Activated naive CD4-positive, alpha-beta T cell treated with anti-CD3 and anti-CD28 coated beads, Interleukin-2, amount 10 ng/mL, durations not matched to agents 7 days and 5 days (primary cell): ENCODE data around the gene RLN3.
"Not testable (repeated sequence)": the region's sequence is repeated elsewhere in the genome, so short reads cannot be mapped to it uniquely, and the experiment has no call there.

Source experiments
- CTCF ChIA-PET: fragments of 350-600 bp; sonication (Branson Sonifier 250); formaldehyde crosslinking; loops from one replicate; lab custom pipeline; 2021; ENCODE audit warnings: antibody characterized with exemption; lab: Charles Lee
- DNase-seq: peaks from one replicate; pipeline ENCODE4 v3.0.0-alpha.2; 2020
- H3K27ac Mint-ChIP-seq: one replicate; pipeline ENCODE4 v1.8.0; 2021; ENCODE audit warnings: mild to moderate bottlenecking, moderate library complexity, mixed read lengths
- H3K27me3 Mint-ChIP-seq: one replicate; pipeline ENCODE4 v1.8.0; 2021; ENCODE audit warnings: mild to moderate bottlenecking, mixed read lengths
- H3K36me3 Mint-ChIP-seq: one replicate; pipeline ENCODE4 v1.8.0; 2021; ENCODE audit warnings: mixed read lengths
- H3K4me1 Mint-ChIP-seq: one replicate; pipeline ENCODE4 v1.8.0; 2021; ENCODE audit warnings: mixed read lengths
- H3K4me3 Mint-ChIP-seq: one replicate; pipeline ENCODE4 v1.8.0; 2021; ENCODE audit warnings: mild to moderate bottlenecking, moderate library complexity, mixed read lengths
- H3K9me3 Mint-ChIP-seq: one replicate; pipeline ENCODE4 v1.8.0; 2021; ENCODE audit warnings: mixed read lengths

The RLN3 gene

DNA sequence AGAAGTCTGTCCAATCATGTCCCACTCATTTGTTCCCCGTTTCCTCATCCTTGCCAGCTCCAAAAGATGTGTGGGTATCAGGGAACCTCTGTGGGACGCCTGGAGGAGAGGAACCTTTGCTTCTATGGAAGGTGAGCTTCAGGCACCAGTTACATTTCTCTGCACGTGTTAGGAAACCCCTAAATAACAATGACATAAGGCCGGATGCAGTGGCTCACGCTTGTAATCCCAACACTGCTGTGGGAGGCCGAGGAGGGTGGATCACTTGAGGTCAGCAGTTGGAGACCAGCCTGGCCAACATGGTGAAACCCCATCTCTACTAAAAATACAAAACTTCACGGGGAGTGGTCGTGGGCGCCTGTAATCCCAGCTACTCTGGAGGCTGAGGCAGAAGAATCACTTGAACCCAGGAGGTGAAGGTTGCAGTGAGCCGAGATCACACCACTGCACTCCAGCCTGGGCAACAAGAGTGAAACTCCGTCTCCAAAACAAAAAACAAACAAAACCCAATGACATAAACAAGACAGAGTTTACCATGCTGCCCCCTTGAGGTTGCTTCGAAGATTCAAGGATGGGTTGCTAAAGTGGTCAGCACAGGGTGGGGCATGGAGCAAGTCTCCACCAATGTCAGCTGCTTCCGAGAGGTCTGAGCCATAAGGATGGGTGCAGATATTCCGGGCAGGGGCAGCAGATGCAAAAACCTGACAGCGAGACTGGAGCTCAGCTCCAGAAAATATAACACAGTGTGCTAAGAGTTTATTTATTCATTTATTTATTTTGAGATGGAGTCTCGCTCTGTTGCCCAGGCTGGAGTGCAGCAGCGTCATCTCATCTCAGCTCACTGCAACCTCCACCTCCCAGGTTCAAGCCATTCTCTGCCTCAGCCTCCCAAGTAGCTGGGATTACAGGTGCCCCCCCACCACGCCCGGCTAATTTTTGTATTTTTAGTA lies 15.0 kb downstream of the RLN3 start:
- DNase-seq = peak; percentile 63
- not testable (repeated sequence) for H3K9me3 Mint-ChIP-seq, H3K4me3 Mint-ChIP-seq, H3K27me3 Mint-ChIP-seq
- Mint-ChIP-seq H3K36me3 (peaks cover 50% of the 10 kb centered on the region), H3K4me1 (peaks cover 10% of the 10 kb centered on the region), H3K27ac (peak overlapping the region; percentile 77)
- CTCF ChIA-PET = interaction anchor here (0.6 to 2.4 kb wide), 11 partner anchors 8 to 164 kb away, joined by 3 to 11 read pairs (median 3); partner anchors contain the start of genes ASF1B and IL27RA

DNA sequence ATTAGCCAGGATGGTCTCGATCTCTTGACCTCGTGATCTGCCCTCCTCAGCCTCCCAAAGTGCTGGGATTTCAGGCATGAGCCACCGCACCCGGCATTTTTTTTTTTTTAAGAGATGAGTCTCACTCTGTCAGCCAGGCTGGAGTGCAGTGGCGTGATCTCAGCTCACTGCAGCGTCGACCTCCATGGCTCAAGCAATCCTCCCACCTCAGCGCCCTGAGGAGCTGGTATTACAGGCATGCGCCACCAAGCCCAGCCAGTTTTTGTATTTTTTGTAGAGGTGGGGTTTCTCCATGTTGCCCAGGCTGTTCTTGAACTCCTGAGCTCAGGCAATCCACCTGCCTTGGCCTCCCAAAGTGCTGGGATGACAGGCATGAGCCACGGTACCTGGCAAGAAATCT lies 19.9 kb downstream of the RLN3 start:
- not testable (repeated sequence) for H3K9me3 Mint-ChIP-seq, H3K4me3 Mint-ChIP-seq, H3K27ac Mint-ChIP-seq, H3K4me1 Mint-ChIP-seq, DNase-seq, H3K27me3 Mint-ChIP-seq
- peaks cover 58% of the 10 kb centered on the region for H3K36me3 Mint-ChIP-seq
- CTCF ChIA-PET = interaction anchor here (0.7 to 5.9 kb wide), 14 partner anchors 11 to 170 kb away, joined by 3 to 56 read pairs (median 4); no protein-coding TSS in a partner anchor

DNA sequence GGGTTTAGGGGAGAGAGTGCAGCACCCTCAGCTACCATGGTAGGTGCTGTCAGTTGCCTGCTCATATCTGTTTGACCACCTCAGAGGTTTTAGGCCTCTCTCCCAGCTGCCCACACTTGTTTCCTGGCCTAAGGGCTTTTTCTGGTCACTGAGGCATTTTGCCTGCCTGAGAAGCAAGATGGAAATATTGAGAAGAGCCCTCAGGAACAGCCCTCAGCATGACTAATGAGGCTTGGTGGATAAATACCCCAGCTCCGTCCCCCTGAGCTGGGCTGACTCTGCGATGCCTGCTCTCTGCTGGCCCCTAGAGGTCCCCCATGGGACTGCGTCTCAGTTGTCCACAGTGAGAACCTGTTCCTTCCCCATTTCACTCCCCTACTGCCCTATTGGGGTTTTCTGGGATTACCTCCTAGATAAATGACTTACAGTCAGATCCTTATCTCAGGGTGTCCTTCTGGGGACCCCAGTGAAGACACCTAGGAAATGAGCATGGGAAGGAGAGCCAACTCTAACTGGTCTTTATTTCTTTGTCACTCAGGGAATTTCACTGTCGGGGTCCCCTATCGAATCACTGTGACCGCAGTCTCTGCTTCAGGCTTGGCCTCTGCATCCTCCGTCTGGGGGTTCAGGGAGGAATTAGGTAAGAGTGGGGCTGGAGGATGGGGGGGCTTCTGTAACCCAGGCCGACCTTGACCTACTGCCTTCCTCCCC lies 20.6 kb downstream of the RLN3 start:
- peak; percentile 80 for DNase-seq
- Mint-ChIP-seq H3K27me3 (no peaks in the 10 kb centered on the region), H3K4me3 (no peak overlapping the region), H3K9me3 (no peaks in the 10 kb centered on the region), H3K4me1 (no peaks in the 10 kb centered on the region), H3K27ac (peak overlapping the region; percentile 49), H3K36me3 (peaks cover 58% of the 10 kb centered on the region)
- CTCF ChIA-PET = interaction anchor here (0.7 to 5.9 kb wide), 15 partner anchors 11 to 171 kb away, joined by 3 to 56 read pairs (median 3); partner anchors contain the start of gene PODNL1

DNA sequence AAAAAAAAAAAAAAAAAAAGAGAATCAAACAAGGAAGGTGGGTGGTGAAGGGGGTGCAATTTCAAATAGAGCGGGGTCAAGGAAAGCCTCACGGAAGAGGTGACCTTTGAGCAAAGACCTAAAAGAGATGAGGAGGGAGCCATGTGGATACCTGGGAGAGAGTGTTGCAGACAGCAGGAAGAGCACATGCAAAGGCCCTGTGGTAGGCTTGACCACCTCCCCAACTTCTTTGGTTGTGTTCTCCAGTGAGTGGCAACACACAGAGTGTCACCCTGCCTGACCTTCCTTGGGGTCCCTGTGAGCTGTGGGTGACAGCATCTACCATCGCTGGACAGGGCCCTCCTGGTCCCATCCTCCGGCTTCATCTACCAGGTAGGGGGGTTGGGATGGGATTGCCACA lies 22.6 kb downstream of the RLN3 start:
- no peaks in the 10 kb centered on the region for H3K4me1 Mint-ChIP-seq
- peaks cover 60% of the 10 kb centered on the region for H3K36me3 Mint-ChIP-seq
- H3K9me3 Mint-ChIP-seq = no peaks in the 10 kb centered on the region
- peaks cover 9% of the 10 kb centered on the region for H3K27me3 Mint-ChIP-seq
- H3K4me3 Mint-ChIP-seq = no peak overlapping the region
- no peak for DNase-seq
- CTCF ChIA-PET = interaction anchor here (1.0 to 5.9 kb wide), 2 partner anchors 8 to 9 kb away, joined by 3 to 56 read pairs; no protein-coding TSS in a partner anchor
- no peak overlapping the region for H3K27ac Mint-ChIP-seq

DNA sequence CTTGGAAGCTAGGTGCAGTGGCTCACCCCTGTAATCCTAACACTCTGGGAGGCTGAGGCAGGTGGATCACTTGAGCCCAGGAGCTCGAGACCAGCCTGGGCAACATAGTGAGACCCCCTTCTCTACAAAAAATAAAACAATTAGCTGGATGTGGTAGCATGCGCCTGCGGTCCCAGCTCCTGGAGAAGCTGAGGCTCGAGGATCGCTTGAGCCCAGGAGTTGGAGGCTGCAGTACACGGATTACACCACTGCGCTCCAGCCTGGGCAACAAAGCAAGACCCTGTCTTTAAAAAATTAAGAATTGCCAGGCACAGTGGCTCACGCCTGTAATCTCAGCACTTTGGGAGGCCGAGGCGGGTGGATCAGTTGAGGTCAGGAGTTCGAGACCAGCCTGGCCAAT lies 23.0 kb downstream of the RLN3 start:
- CTCF ChIA-PET = interaction anchor here (1.0 to 5.9 kb wide), 2 partner anchors 8 to 9 kb away, joined by 3 to 56 read pairs; no protein-coding TSS in a partner anchor
- not testable (repeated sequence) for H3K9me3 Mint-ChIP-seq, H3K4me1 Mint-ChIP-seq, H3K4me3 Mint-ChIP-seq, DNase-seq
- Mint-ChIP-seq H3K36me3 (peaks cover 58% of the 10 kb centered on the region), H3K27me3 (peaks cover 13% of the 10 kb centered on the region), H3K27ac (peak overlapping the region; percentile 28)

DNA sequence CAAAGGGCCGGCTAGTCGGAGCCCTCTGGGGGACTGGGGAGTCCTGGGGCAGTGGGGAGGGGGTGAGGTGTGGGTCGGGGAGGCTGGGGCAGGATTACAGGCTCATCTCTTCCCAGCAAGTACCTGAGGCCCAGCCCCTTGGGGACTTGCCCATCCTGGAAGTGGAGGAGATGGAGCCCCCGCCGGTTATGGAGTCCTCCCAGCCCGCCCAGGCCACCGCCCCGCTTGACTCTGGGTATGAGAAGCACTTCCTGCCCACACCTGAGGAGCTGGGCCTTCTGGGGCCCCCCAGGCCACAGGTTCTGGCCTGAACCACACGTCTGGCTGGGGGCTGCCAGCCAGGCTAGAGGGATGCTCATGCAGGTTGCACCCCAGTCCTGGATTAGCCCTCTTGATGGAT lies 24.0 kb downstream of the RLN3 start:
- no peak overlapping the region for H3K4me3 Mint-ChIP-seq
- peaks cover 23% of the 10 kb centered on the region for H3K27me3 Mint-ChIP-seq
- CTCF ChIA-PET = interaction anchor here (1.4 to 3.3 kb wide), 2 partner anchors 21 to 171 kb away, joined by 4 to 14 read pairs; no protein-coding TSS in a partner anchor
- no peak overlapping the region for H3K27ac Mint-ChIP-seq
- H3K36me3 Mint-ChIP-seq = peaks cover 49% of the 10 kb centered on the region
- no peaks in the 10 kb centered on the region for H3K9me3 Mint-ChIP-seq
- H3K4me1 Mint-ChIP-seq = peaks cover 3% of the 10 kb centered on the region
- no peak for DNase-seq

DNA sequence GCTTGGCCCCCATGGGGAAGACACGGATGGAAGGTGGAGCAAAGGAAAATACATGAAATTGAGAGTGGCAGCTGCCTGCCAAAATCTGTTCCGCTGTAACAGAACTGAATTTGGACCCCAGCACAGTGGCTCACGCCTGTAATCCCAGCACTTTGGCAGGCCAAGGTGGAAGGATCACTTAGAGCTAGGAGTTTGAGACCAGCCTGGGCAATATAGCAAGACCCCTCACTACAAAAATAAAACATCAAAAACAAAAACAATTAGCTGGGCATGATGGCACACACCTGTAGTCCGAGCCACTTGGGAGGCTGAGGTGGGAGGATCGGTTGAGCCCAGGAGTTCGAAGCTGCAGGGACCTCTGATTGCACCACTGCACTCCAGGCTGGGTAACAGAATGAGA lies 24.5 kb downstream of the RLN3 start:
- Mint-ChIP-seq H3K4me3 (no peak overlapping the region), H3K36me3 (peaks cover 47% of the 10 kb centered on the region), H3K9me3 (no peaks in the 10 kb centered on the region)

DNA sequence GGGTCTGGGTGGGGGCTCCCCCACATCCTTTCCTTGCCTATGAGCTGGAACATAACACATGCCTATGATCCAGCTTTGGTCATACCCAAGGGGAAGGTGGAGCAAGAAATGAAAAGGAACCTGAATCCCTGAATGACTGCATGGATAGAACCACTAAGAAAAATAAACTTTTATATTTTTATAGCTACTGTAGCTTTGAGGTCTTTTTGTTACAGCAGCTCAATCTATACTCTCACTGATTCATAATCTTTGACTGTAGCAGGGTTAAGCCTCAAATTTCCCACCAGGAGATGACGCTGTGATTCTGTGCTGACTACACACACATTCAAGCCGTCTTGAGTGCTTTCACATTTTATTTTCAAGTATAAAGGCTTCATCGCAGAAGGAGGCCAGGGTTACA lies 25.1 kb downstream of the RLN3 start:
- CTCF ChIA-PET = interaction anchor here (1.1 to 3.3 kb wide), 3 partner anchors 19 to 172 kb away, joined by 3 to 14 read pairs (median 4); no protein-coding TSS in a partner anchor
- no peak for DNase-seq
- Mint-ChIP-seq H3K36me3 (peaks cover 43% of the 10 kb centered on the region), H3K4me1 (peaks cover 8% of the 10 kb centered on the region), H3K4me3 (no peak overlapping the region), H3K27me3 (peaks cover 34% of the 10 kb centered on the region), H3K9me3 (no peaks in the 10 kb centered on the region), H3K27ac (no peak overlapping the region)

More for the DNA sequence above, 24.5 kb downstream of the RLN3 start:
- CTCF ChIA-PET = interaction anchor here (1.1 to 3.3 kb wide), 3 partner anchors 18 to 172 kb away, joined by 3 to 14 read pairs (median 4); no protein-coding TSS in a partner anchor
- peaks cover 3% of the 10 kb centered on the region for H3K4me1 Mint-ChIP-seq
- peaks cover 28% of the 10 kb centered on the region for H3K27me3 Mint-ChIP-seq
- no peak for DNase-seq
- no peak overlapping the region for H3K27ac Mint-ChIP-seq

DNA sequence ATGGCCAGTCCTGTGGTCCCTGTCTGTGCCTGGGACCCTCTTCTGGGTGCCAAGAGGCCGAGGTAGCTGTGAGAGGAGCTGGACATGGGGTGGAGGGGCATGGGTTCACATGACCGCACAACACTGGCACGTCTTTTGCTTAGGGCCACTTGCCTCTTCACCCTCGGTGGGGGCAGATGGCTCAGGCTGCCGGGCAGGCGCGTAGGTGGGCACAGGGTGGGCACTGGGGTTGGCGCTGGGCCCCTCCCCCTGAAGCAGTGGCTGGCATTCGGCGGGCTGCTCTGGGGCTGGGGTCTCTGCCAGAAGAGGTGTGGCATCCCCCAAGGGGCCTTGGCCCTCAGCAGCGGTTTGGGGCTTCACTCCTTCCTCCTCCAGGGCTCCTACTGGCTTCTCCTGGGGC lies 25.6 kb downstream of the RLN3 start:
- H3K36me3 Mint-ChIP-seq = peaks cover 38% of the 10 kb centered on the region
- no peak overlapping the region for H3K27ac Mint-ChIP-seq
- no peak overlapping the region for H3K4me3 Mint-ChIP-seq
- DNase-seq = no peak
- H3K9me3 Mint-ChIP-seq = no peaks in the 10 kb centered on the region
- H3K27me3 Mint-ChIP-seq = peaks cover 38% of the 10 kb centered on the region
- CTCF ChIA-PET = interaction anchor here (1.1 to 3.3 kb wide), 3 partner anchors 19 to 173 kb away, joined by 3 to 14 read pairs (median 4); no protein-coding TSS in a partner anchor
- peaks cover 13% of the 10 kb centered on the region for H3K4me1 Mint-ChIP-seq

DNA sequence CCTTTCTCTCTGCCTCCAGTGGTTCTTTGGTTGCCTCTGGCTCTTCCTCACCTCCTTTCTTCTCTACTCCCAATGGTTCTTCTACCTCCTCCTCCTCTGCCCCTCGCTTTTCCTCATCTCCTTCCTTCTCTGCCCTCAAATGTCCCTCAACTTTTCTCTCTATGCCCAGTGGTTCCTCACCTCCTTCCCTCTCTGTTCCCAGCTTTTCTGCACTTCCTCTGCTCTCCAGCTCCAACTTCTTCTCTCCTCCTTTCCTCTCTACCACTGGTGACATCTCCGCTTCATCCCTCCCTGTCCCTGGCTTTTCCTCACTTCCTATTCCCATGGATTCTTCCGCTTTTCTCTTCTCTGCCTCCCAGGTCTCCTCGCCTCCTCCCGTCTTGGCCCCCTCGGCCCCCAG lies 26.2 kb downstream of the RLN3 start:
- Mint-ChIP-seq H3K36me3 (peaks cover 33% of the 10 kb centered on the region), H3K27me3 (peaks cover 44% of the 10 kb centered on the region), H3K4me3 (no peak overlapping the region), H3K9me3 (no peaks in the 10 kb centered on the region), H3K27ac (no peak overlapping the region), H3K4me1 (peaks cover 18% of the 10 kb centered on the region)
- CTCF ChIA-PET = interaction anchor here (3.3 kb wide), 1 partner anchor 173 kb away, joined by 14 read pairs; no protein-coding TSS in a partner anchor
- DNase-seq = no peak

DNA sequence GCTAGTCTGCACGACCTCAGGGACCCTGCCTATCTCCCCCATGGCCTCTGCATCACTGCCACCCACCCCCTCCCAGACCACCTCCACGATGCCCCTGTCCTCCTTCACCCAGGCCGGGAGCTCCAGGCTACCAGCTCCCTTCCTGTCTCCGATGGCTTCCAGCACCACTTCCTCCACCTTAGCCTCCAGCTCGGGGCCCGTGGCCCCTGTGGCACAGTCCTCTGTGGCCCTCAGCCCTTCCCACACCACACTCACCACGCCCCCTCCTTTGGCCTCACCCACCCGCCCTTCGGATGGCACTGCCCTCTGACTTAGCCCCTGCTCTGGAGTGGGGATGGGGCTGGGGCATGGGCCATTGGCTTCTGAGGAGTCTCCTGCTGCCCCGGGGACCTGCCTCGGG lies 26.8 kb downstream of the RLN3 start:
- peaks cover 20% of the 10 kb centered on the region for H3K4me1 Mint-ChIP-seq
- peaks cover 31% of the 10 kb centered on the region for H3K36me3 Mint-ChIP-seq
- no peak for DNase-seq
- H3K27me3 Mint-ChIP-seq = peaks cover 51% of the 10 kb centered on the region
- no peak overlapping the region for H3K27ac Mint-ChIP-seq
- CTCF ChIA-PET = interaction anchor here (3.3 kb wide), 1 partner anchor 174 kb away, joined by 14 read pairs; no protein-coding TSS in a partner anchor
- H3K9me3 Mint-ChIP-seq = no peaks in the 10 kb centered on the region
- H3K4me3 Mint-ChIP-seq = no peak overlapping the region

DNA sequence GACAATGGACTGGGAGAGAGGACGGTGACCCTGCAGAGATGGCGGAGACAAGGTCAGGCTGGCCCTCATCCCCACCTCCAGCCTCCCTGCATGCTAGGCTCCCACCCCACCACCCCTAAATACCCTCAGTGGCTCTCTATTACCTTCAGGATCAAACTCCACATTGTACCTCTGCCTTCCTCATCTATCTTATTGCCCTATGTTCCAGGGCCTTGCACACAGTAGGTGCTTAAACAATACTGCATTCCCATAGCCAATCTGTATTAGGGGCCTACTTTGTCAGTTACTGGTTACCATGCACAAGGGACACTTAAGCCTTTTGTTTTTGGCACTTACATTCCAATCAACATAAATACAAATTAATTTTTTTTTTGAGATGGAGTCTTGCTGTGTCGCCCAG lies 27.4 kb downstream of the RLN3 start:
- Mint-ChIP-seq H3K27ac (no peak overlapping the region), H3K4me1 (peaks cover 21% of the 10 kb centered on the region), H3K36me3 (peaks cover 26% of the 10 kb centered on the region), H3K9me3 (no peaks in the 10 kb centered on the region), H3K27me3 (peaks cover 57% of the 10 kb centered on the region), H3K4me3 (no peak overlapping the region)
- CTCF ChIA-PET = interaction anchor here (2.4 to 6.1 kb wide), 2 partner anchors 12 to 16 kb away, joined by 7 to 70 read pairs; partner anchors contain the start of gene MISP3
- DNase-seq = no peak

DNA sequence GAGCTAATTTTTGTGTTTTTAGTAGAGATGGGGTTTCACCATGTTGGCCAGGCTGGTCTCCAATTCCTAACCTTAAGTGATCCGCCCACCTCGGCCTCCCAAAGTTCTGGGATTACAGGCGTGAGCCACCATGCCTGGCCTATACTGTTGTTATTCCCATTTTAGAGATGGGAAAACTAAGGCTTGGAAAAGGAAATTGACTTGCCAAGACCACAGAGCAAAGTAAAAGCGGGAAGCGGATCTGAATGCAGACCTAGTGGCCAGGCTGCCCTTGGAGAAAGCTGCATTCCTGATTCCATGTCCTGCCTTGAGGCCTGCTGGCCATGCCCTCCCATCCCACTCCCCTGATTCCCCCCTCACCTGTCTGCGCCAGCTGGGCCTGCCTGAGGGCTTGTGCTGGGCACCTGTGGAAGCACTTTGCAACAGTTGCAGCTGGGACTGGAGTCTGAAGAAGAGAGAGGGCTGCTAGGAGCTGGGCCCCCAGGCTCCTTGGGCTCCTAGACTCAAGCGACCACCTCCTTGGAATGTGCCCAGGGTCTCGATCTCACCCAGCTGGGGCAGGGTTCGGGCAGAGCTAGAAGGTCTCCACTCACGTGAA lies 28.2 kb downstream of the RLN3 start:
- DNase-seq = no peak
- Mint-ChIP-seq H3K27me3 (peaks cover 65% of the 10 kb centered on the region), H3K4me1 (peaks cover 21% of the 10 kb centered on the region), H3K27ac (no peak overlapping the region), H3K36me3 (peaks cover 23% of the 10 kb centered on the region), H3K4me3 (no peak overlapping the region), H3K9me3 (no peaks in the 10 kb centered on the region)
- CTCF ChIA-PET = interaction anchor here (1.4 to 6.1 kb wide), 4 partner anchors 9 to 20 kb away, joined by 3 to 70 read pairs (median 5); partner anchors contain the start of gene MISP3
